ENCODE results near the gene PRKCE. TPM values are rescaled to one million over a fixed set of nuclear protein-coding genes. Genes with fewer than 3 reads are reported as not detected.

PRKCE gene
- total RNA-seq, 1 experiment from 2014 or later = 12.1 TPM

DNA sequence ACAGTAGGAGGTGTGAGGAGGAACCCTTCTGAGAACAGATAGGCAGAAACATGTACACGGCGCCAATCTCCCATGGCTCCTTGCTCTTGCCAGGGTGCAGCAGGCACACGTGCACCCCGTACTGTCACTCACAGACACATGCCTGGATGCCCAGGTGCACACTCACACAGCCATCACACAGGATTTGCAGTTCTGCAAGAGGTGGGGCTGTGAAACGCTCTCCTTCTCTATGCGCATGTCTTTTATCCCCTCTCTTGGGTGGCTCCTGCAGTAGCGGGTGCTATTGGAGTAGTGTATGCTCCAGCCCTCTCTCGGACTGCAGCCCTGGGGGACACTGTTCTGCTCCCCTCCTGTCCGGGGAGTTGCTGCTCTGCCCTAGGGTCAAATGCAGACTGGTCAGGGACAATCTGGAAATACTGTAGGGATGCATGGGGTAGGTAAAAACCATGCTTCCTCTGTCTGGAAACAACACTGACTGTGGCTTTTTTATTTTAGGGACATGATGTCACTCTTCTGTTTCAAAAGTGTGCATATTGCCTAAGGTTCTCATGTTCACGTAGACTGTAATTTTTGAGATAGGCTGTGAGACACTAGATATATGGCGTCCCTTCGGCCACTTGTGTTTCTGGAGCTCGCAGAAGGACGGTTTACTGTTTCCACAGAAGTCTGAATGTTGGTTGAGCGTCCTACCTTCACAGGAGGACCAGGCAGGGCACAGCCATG is 118.5 kb downstream of the PRKCE start:
- ChIA-PET POLR2A (interaction anchor here (0.8 to 1.0 kb wide), 2 partner anchors 15 to 28 kb away, joined by 3 read pairs; no protein-coding TSS in a partner anchor), CTCF (interaction anchor here (0.6 kb wide), 1 partner anchor 160 kb away, joined by 3 read pairs; no protein-coding TSS in a partner anchor)
- TF ChIP-seq, protein P1, sequence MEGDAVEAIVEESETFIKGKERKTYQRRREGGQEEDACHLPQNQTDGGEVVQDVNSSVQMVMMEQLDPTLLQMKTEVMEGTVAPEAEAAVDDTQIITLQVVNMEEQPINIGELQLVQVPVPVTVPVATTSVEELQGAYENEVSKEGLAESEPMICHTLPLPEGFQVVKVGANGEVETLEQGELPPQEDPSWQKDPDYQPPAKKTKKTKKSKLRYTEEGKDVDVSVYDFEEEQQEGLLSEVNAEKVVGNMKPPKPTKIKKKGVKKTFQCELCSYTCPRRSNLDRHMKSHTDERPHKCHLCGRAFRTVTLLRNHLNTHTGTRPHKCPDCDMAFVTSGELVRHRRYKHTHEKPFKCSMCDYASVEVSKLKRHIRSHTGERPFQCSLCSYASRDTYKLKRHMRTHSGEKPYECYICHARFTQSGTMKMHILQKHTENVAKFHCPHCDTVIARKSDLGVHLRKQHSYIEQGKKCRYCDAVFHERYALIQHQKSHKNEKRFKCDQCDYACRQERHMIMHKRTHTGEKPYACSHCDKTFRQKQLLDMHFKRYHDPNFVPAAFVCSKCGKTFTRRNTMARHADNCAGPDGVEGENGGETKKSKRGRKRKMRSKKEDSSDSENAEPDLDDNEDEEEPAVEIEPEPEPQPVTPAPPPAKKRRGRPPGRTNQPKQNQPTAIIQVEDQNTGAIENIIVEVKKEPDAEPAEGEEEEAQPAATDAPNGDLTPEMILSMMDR (IDR thresholded peaks at IDR 0.05; ENCODE audit: unreplicated experiment) = no peak
- peaks cover 6% of the 10 kb centered on the region for H3K4me1 Mint-ChIP-seq (ENCODE audit: insufficient read depth, unreplicated experiment)
- intact Hi-C loops (cut with micrococcal nuclease) = no loop called here
- H3K9me3 Mint-ChIP-seq (ENCODE audit: unreplicated experiment) = no peaks in the 10 kb centered on the region
- peaks cover 5% of the 10 kb centered on the region for H3K36me3 Mint-ChIP-seq (ENCODE audit: insufficient read depth, unreplicated experiment)
- no TSS peak for BruUV-seq (replicated peaks)
- no peak overlapping the region for H3K4me3 Mint-ChIP-seq (ENCODE audit: unreplicated experiment)
- DNase-seq (ENCODE audit: unreplicated experiment) = no peak
- no peak overlapping the region for H3K27ac Mint-ChIP-seq (ENCODE audit: low read depth, unreplicated experiment)
- H3K27me3 Mint-ChIP-seq (ENCODE audit: insufficient read depth, unreplicated experiment) = no peaks in the 10 kb centered on the region

- POLR2A ChIA-PET = interaction anchor here (0.8 to 1.0 kb wide), 2 partner anchors 15 to 28 kb away, joined by 3 read pairs; no protein-coding TSS in a partner anchor
- H3K36me3 Mint-ChIP-seq (ENCODE audit: insufficient read depth, unreplicated experiment) = peaks cover 8% of the 10 kb centered on the region
- BruUV-seq (replicated peaks) = no TSS peak
Observed at GRCh38 chr2:45770811-45771210, 119.3 kb downstream of the PRKCE start.

GRCh38 chr2:45771261-45771660 is 119.8 kb downstream of the PRKCE start:
- ChIA-PET CTCF (no interaction called here), POLR2A (no interaction called here)
- H3K27me3 Mint-ChIP-seq (ENCODE audit: insufficient read depth, unreplicated experiment) = no peaks in the 10 kb centered on the region
- intact Hi-C loops (cut with micrococcal nuclease) = no loop called here
- no peaks in the 10 kb centered on the region for H3K4me1 Mint-ChIP-seq (ENCODE audit: insufficient read depth, unreplicated experiment)
- H3K27ac Mint-ChIP-seq (ENCODE audit: low read depth, unreplicated experiment) = no peak overlapping the region
- DNase-seq (ENCODE audit: unreplicated experiment) = no peak
- TF ChIP-seq, protein P1 (IDR thresholded peaks at IDR 0.05; ENCODE audit: unreplicated experiment) = no peak
- no peak overlapping the region for H3K4me3 Mint-ChIP-seq (ENCODE audit: unreplicated experiment)
- BruUV-seq (replicated peaks) = no TSS peak
- H3K9me3 Mint-ChIP-seq (ENCODE audit: unreplicated experiment) = no peaks in the 10 kb centered on the region
- peaks cover 5% of the 10 kb centered on the region for H3K36me3 Mint-ChIP-seq (ENCODE audit: insufficient read depth, unreplicated experiment)

More at GRCh38 chr2:45770811-45771210, 119.3 kb downstream of the PRKCE start:
- intact Hi-C loops (cut with micrococcal nuclease) = no loop called here
- Mint-ChIP-seq H3K27ac (ENCODE audit: low read depth, unreplicated experiment) (no peak overlapping the region), H3K9me3 (ENCODE audit: unreplicated experiment) (no peaks in the 10 kb centered on the region), H3K4me1 (ENCODE audit: insufficient read depth, unreplicated experiment) (peaks cover 2% of the 10 kb centered on the region), H3K27me3 (ENCODE audit: insufficient read depth, unreplicated experiment) (no peaks in the 10 kb centered on the region), H3K4me3 (ENCODE audit: unreplicated experiment) (no peak overlapping the region)
- no peak for DNase-seq (ENCODE audit: unreplicated experiment)
- TF ChIP-seq, protein P1 (IDR thresholded peaks at IDR 0.05; ENCODE audit: unreplicated experiment) = no peak
- CTCF ChIA-PET = interaction anchor here (0.6 kb wide), 1 partner anchor 160 kb away, joined by 3 read pairs; no protein-coding TSS in a partner anchor

GRCh38 chr2:45772038-45772437 is 120.6 kb downstream of the PRKCE start:
- H3K36me3 Mint-ChIP-seq (ENCODE audit: insufficient read depth, unreplicated experiment) = peaks cover 4% of the 10 kb centered on the region
- intact Hi-C loops (cut with micrococcal nuclease) = no loop called here
- no peak for DNase-seq (ENCODE audit: unreplicated experiment)
- BruUV-seq (replicated peaks) = no TSS peak
- ChIA-PET CTCF (no interaction called here), POLR2A (no interaction called here)
- H3K4me3 Mint-ChIP-seq (ENCODE audit: unreplicated experiment) = no peak overlapping the region
- TF ChIP-seq, protein P1 (IDR thresholded peaks at IDR 0.05; ENCODE audit: unreplicated experiment) = no peak
- H3K4me1 Mint-ChIP-seq (ENCODE audit: insufficient read depth, unreplicated experiment) = no peaks in the 10 kb centered on the region
- no peaks in the 10 kb centered on the region for H3K9me3 Mint-ChIP-seq (ENCODE audit: unreplicated experiment)
- no peaks in the 10 kb centered on the region for H3K27me3 Mint-ChIP-seq (ENCODE audit: insufficient read depth, unreplicated experiment)
- no peak overlapping the region for H3K27ac Mint-ChIP-seq (ENCODE audit: low read depth, unreplicated experiment)

All from MCF 10A (cell line).